ENCODE measurements around the gene TRNP1. TPM values are rescaled to one million over a fixed set of nuclear protein-coding genes. Genes with fewer than 3 reads are reported as not detected.

Gene TRNP1
- total RNA-seq, 1 donor from 2014 or later: 2.0 TPM

DNA sequence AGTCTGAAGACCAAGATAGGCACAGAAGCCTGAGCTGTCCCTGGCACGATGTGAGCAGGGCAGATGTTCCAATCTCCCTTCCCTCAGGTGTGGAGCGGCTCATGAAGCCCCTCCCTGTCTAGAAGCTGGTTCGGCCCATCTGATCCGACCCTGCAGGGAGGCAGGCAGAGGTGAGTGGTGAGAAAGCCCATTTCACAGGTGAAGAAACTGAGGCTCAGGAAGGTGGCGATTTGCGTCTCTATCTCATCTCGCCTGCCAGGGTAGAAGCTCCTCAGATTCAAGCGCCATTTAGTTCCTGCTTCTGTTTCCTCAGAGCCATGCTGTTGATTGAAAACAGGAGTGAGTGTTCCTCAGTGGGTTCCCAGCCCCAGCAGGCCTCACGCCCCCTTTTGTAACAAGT lies 36.0 kb downstream of the TRNP1 start:
- H3K4me1 ChIP-seq: peaks cover 29% of the 10 kb centered on the region
- Mint-ChIP-seq H3K4me1 (peaks cover 28% of the 10 kb centered on the region), H3K27ac (no peak overlapping the region)

DNA sequence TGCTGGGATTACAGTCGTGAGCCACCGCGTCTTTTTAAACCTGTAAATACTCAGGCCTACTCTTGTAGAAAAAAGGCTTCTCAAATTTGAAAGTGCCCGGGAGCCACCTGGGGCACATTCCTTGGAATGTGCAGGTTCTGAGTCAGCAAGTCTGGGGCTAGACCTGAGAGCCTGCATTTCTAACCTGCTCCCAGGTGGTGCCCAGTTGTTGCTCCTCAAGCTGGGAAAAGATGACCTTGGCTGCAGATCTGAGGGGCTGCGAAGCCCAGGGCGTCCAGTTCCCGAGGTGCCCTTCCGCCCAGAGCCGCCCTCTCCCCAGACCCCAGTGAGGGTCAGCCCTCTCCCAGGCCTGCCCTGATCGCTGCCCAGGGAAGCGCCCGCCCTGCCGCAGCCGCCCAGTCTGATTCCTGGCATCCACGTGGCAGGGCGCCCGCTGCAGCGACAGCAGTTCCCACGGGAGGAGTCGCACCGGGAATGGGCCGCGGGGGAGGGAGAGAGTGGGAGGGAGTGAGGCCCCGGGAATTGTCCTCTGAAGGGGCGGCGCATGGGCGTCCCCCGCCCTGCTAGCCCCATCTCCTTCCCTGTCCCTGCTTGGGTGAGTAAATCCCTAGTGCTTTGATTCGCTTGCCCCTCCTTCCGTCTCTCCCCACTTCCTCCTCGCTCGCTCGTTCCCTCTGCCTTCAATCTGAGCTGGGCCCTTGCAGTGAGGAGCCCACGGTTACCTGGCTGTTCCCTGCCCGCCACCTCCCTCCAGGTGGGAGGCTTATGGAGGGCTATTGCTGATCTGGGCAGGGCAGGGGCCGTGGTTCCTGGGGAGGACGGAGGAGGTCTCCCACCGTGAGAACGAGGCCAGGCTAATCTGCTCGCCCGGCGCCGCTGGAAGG lies 38.0 kb downstream of the TRNP1 start:
- Histone ChIP-seq H3K79me2 (ENCODE audit: low read depth) (no peaks in the 10 kb centered on the region), H3F3A (ENCODE audit: low read depth) (peaks cover 36% of the 10 kb centered on the region), H3K36me3 (no peaks in the 10 kb centered on the region), H2AFZ (replicated peaks) (peak overlapping the region; percentile 95), H3K4me1 (peaks cover 28% of the 10 kb centered on the region), H3K9ac (no peak overlapping the region), H3K9me3 (ENCODE audit: low read depth) (no peaks in the 10 kb centered on the region), H3K4me2 (peak overlapping the region; percentile 72), H3K27me3 (no peaks in the 10 kb centered on the region), H4K20me1 (ENCODE audit: low read depth) (no peaks in the 10 kb centered on the region), H3K4me3 (peak overlapping the region; percentile 38), H3K27ac (no peak overlapping the region)
- H3K4me3 Mint-ChIP-seq: peak overlapping the region; percentile 30
- peaks cover 28% of the 10 kb centered on the region for H3K4me1 Mint-ChIP-seq
- H3K9me3 Mint-ChIP-seq: no peaks in the 10 kb centered on the region
- H3K36me3 Mint-ChIP-seq: no peaks in the 10 kb centered on the region
- no peak overlapping the region for H3K27ac Mint-ChIP-seq
- H3K27me3 Mint-ChIP-seq (ENCODE audit: insufficient read depth, low read depth): peaks cover 14% of the 10 kb centered on the region
- TF ChIP-seq EZH2phosphoT487 (IDR thresholded peaks at IDR 0.05): peak; percentile 35
- TF ChIP-seq EZH2 (IDR thresholded peaks at IDR 0.05): no peak
- DNase-seq (ENCODE audit: low spot score): peak; percentile 77

More for the DNA sequence above, 36.0 kb downstream of the TRNP1 start:
- Histone ChIP-seq H3F3A (ENCODE audit: low read depth) (peaks cover 40% of the 10 kb centered on the region), H3K4me2 (no peak overlapping the region), H3K79me2 (ENCODE audit: low read depth) (no peaks in the 10 kb centered on the region), H2AFZ (replicated peaks) (no peak overlapping the region), H3K4me3 (no peak overlapping the region), H4K20me1 (ENCODE audit: low read depth) (no peaks in the 10 kb centered on the region), H3K36me3 (no peaks in the 10 kb centered on the region), H3K27ac (no peak overlapping the region), H3K27me3 (no peaks in the 10 kb centered on the region), H3K9me3 (ENCODE audit: low read depth) (no peaks in the 10 kb centered on the region), H3K9ac (no peak overlapping the region)
- Mint-ChIP-seq H3K36me3 (no peaks in the 10 kb centered on the region), H3K27me3 (ENCODE audit: insufficient read depth, low read depth) (peaks cover 12% of the 10 kb centered on the region), H3K9me3 (no peaks in the 10 kb centered on the region), H3K4me3 (no peak overlapping the region)
- DNase-seq (ENCODE audit: low spot score): no peak
- no peak for TF ChIP-seq EZH2 (IDR thresholded peaks at IDR 0.05)
- TF ChIP-seq, protein P1, sequence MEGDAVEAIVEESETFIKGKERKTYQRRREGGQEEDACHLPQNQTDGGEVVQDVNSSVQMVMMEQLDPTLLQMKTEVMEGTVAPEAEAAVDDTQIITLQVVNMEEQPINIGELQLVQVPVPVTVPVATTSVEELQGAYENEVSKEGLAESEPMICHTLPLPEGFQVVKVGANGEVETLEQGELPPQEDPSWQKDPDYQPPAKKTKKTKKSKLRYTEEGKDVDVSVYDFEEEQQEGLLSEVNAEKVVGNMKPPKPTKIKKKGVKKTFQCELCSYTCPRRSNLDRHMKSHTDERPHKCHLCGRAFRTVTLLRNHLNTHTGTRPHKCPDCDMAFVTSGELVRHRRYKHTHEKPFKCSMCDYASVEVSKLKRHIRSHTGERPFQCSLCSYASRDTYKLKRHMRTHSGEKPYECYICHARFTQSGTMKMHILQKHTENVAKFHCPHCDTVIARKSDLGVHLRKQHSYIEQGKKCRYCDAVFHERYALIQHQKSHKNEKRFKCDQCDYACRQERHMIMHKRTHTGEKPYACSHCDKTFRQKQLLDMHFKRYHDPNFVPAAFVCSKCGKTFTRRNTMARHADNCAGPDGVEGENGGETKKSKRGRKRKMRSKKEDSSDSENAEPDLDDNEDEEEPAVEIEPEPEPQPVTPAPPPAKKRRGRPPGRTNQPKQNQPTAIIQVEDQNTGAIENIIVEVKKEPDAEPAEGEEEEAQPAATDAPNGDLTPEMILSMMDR (IDR thresholded peaks at IDR 0.05): no peak
- no peak for TF ChIP-seq EZH2phosphoT487 (IDR thresholded peaks at IDR 0.05)

DNA sequence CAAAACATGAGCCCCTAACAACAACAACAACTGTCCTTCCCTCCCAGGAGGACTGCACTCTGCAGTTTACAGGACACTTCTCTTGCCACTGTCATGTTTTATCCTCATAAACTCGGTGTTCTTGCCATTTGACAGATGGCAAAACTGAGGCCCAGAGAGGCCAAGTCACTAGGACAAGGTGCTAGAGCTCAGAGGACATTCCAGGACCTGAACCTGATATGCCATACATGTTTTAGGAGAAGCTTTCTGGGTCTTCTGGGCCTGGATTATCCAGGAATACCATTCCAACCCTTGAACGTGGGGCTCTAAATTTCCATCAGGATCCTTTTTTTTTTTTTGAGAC lies 38.6 kb downstream of the TRNP1 start:
- Histone ChIP-seq H3K27ac (no peak overlapping the region), H3K9me3 (ENCODE audit: low read depth) (no peaks in the 10 kb centered on the region), H3K4me3 (peak overlapping the region; percentile 38), H3F3A (ENCODE audit: low read depth) (peaks cover 30% of the 10 kb centered on the region), H2AFZ (replicated peaks) (peak overlapping the region; percentile 95), H3K79me2 (ENCODE audit: low read depth) (no peaks in the 10 kb centered on the region), H3K36me3 (no peaks in the 10 kb centered on the region), H3K27me3 (no peaks in the 10 kb centered on the region), H3K9ac (no peak overlapping the region), H3K4me1 (peaks cover 22% of the 10 kb centered on the region), H3K4me2 (peak overlapping the region; percentile 72), H4K20me1 (ENCODE audit: low read depth) (no peaks in the 10 kb centered on the region)
- peaks cover 24% of the 10 kb centered on the region for H3K4me1 Mint-ChIP-seq
- H3K9me3 Mint-ChIP-seq: no peaks in the 10 kb centered on the region
- no peaks in the 10 kb centered on the region for H3K36me3 Mint-ChIP-seq
- DNase-seq (ENCODE audit: low spot score): no peak
- H3K27ac Mint-ChIP-seq: no peak overlapping the region
- no peak for TF ChIP-seq EZH2 (IDR thresholded peaks at IDR 0.05)
- H3K4me3 Mint-ChIP-seq: peak overlapping the region; percentile 30
- peaks cover 14% of the 10 kb centered on the region for H3K27me3 Mint-ChIP-seq (ENCODE audit: insufficient read depth, low read depth)

DNA sequence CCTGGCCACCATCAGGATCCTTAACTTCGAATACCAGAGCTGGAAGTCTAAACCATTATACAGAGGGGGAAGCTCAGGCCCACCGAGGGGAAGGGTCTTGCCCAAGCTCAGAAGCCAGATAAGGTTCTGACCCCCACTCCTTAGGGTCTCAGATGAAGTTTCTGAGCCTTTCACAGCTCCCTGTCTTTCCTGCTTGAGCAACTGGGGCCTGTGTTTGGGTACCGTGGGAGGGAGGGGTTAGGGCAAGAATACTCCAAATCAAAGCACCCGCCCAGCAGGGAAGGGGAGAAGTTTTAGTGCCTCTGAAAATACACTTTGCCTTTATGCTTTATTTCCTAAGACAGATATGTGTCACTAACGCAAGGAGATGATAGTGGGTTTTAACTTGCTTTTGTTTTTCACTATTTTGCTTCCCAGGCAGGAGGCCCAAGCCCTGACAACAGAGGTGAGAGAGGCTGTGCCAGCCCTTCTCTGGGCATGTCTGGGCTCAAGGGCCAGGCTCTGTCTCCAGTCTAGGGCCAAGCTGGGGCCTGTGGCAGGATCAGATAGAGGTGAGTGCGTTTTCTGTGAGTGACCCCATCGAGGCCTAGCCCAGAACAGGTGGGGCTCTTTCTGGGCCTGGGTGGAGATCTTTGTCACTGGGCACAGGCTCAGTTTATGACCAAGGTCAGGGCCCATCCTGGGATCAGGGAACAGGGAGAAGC lies 39.7 kb downstream of the TRNP1 start:
- no peaks in the 10 kb centered on the region for H3K27me3 ChIP-seq
- no peaks in the 10 kb centered on the region for H3K36me3 ChIP-seq
- no peak overlapping the region for H3K27ac ChIP-seq
- no peak overlapping the region for H3K4me2 ChIP-seq
- TF ChIP-seq, protein P1 (IDR thresholded peaks at IDR 0.05): no peak
- DNase-seq (ENCODE audit: low spot score): no peak
- H3K79me2 ChIP-seq (ENCODE audit: low read depth): no peaks in the 10 kb centered on the region
- no peaks in the 10 kb centered on the region for H3K9me3 ChIP-seq (ENCODE audit: low read depth)
- peaks cover 25% of the 10 kb centered on the region for H3K4me1 Mint-ChIP-seq
- no peaks in the 10 kb centered on the region for H4K20me1 ChIP-seq (ENCODE audit: low read depth)
- H3K4me1 ChIP-seq: peaks cover 15% of the 10 kb centered on the region
- H3K4me3 Mint-ChIP-seq: peak overlapping the region; percentile 35
- no peak overlapping the region for H3K4me3 ChIP-seq
- H3K27ac Mint-ChIP-seq: peak overlapping the region; percentile 86
- no peaks in the 10 kb centered on the region for H3K36me3 Mint-ChIP-seq
- peaks cover 25% of the 10 kb centered on the region for H3F3A ChIP-seq (ENCODE audit: low read depth)
- H2AFZ ChIP-seq (replicated peaks): no peak overlapping the region
- H3K9ac ChIP-seq: no peak overlapping the region
- H3K27me3 Mint-ChIP-seq (ENCODE audit: insufficient read depth, low read depth): peaks cover 16% of the 10 kb centered on the region
- no peaks in the 10 kb centered on the region for H3K9me3 Mint-ChIP-seq

All from neural progenitor cell (in vitro differentiated cells).